Pancreas (tissue), 10 donors: ENCODE measurements around the gene KDM7A. TPM values are rescaled to one million over a fixed set of nuclear protein-coding genes. Genes with fewer than 3 reads are reported as not detected.
A peak's percentile ranks its signal among the peaks of the same experiment; 100 is the strongest.

ENCODE experiments used
- ATAC-seq, 4 donors: fragments of 200-7000 bp; cut with Tn5 transposase; one replicate each; pipeline versions ENCODE4 v1.8.0 to v1.9.1; 2020; ENCODE audit warnings: mild to moderate bottlenecking in 4 of 4, moderate library complexity in 4 of 4
- DNase-seq, 6 donors: peaks; one replicate each; pipeline ENCODE4 v3.0.0-alpha.2; 2020
- FAIRE-seq: peaks from 2 replicates; lab custom pipeline; 2012; peaks lifted over from hg19 to GRCh38; lab: Jason Lieb, UNC
- H3K27ac ChIP-seq, 4 donors: fragments of 200-600 bp; sonication (generic); 1 replicate in 3 of 4; 2 replicates in 1 of 4; pipeline versions ENCODE4 v1.5.0 to v1.8.0; 2020
- H3K27me3 ChIP-seq, 4 donors: fragments of 200-600 bp; one replicate each; pipeline ENCODE4 v1.8.0; 2021
- H3K36me3 ChIP-seq, 3 donors: fragments of 200-600 bp; sonication (generic) in 1 of 3; one replicate each; pipeline versions ENCODE4 v1.5.0 to v1.8.0; 2020 to 2021
- H3K4me1 ChIP-seq, 3 donors: fragments of 200-600 bp; one replicate each; pipeline ENCODE4 v1.8.0; 2021
- H3K4me3 ChIP-seq, 4 donors: fragments of 200-600 bp; sonication (generic) in 2 of 4; one replicate each; pipeline versions ENCODE4 v1.5.0 to v1.8.0; 2020 to 2021
- H3K9me3 ChIP-seq, 4 donors: fragments of 200-600 bp; one replicate each; pipeline ENCODE4 v1.8.0; 2021
- CTCF ChIP-seq, 4 donors: fragments of 200-600 bp; sonication (generic) in 3 of 4; IDR thresholded peaks; one replicate each; pipeline versions ENCODE4 v1.5.0 to v1.8.0; 2021; ENCODE audit warnings: antibody characterized with exemption in 4 of 4
- WGBS, 2 donors: extraction: QIAGEN DNeasy Blood & Tissue Kit; methylation state at CpG; one replicate each; pipeline ENCODE4 v1.1.7; 2013; 5-methylcytosine and 5-hydroxymethylcytosine counted together
- intact Hi-C, 3 donors: fragments of 100-400 bp; cut with DNase I; formaldehyde crosslinking; loops; one replicate each; pipeline versions ENCODE4 v1.11.1 to v1.14.2; 2022
- polyA plus RNA-seq, 2 donors: library from polyadenylated mRNA; stranded (reverse); fragments of 200-250 nt; gene quantifications; one replicate each; pipeline ENCODE4 v1.2.3, GENCODE V29; 2013
- total RNA-seq, 6 donors: library from RNA; stranded (reverse); fragmentation: NEBNext Ultra II Directional in 4 of 6; extraction: Animal tissue kit (Norgen Biotek cat#: 25700) in 4 of 6; gene quantifications; one replicate each; pipeline versions ENCODE4 v1.2.1 to v1.2.4, GENCODE V29; 2021 to 2023
- donor health status: healthy with polysubstance abuse.
- donor health status: DM: no; HTN: no; CAD: no; lungs with moderate emphysema.
- donor health status: DM: no; HTN: no; CAD: no.
- donor health status: control.
- donor health status: control.
- donor health status: Bipolar disorder and iron deficiency.
- donor health status: DM: yes; HTN: yes; CAD: no.
- donor health status: DM: no; HTN: no; CAD: no.
- donor health status: DM: no; HTN: no; CAD: no.
- donor health status: DM: yes; HTN: yes; CAD: no.

KDM7A gene
- total and polyA plus RNA-seq, 8 donors: 3.3 to 8.5 (median 6.2) TPM

GRCh38 chr7:140201393-140201792, 24.6 kb upstream of the KDM7A start:
- no peak overlapping the region for H3K27ac ChIP-seq
- ATAC-seq: no peak
- no peak for FAIRE-seq
- no peaks in the 10 kb centered on the region for H3K36me3 ChIP-seq
- WGBS, 2 donors: 84 to 91% methylated on average over 6 of the region's 6 CpGs
- no peaks in the 10 kb centered on the region for H3K4me1 ChIP-seq
- H3K4me3 ChIP-seq: no peak overlapping the region
- intact Hi-C loops: no loop called here
- no peak for DNase-seq
- no peak for TF ChIP-seq CTCF (IDR thresholded peaks at IDR 0.05)
- no peaks in the 10 kb centered on the region for H3K9me3 ChIP-seq
- no peaks in the 10 kb centered on the region for H3K27me3 ChIP-seq

- DNase-seq (no peak), ATAC-seq (peak; percentile 47 to 77 (median 56)), FAIRE-seq (no peak)
- H3K4me3 ChIP-seq: no peak overlapping the region
- no peak for TF ChIP-seq CTCF (IDR thresholded peaks at IDR 0.05)
- no peaks in the 10 kb centered on the region for H3K4me1 ChIP-seq
- no peaks in the 10 kb centered on the region for H3K9me3 ChIP-seq
- intact Hi-C loops: no loop called here
- H3K27me3 ChIP-seq: no peaks in the 10 kb centered on the region
- H3K27ac ChIP-seq: no peak overlapping the region
- H3K36me3 ChIP-seq: no peaks in the 10 kb centered on the region
- WGBS, 2 donors: 80 to 81% methylated on average over 15 of the region's 15 CpGs
These were observed 23.5 kb upstream of the KDM7A start for GRCh38 chr7:140200061-140200989.

GRCh38 chr7:140197938-140198337, 21.2 kb upstream of the KDM7A start:
- intact Hi-C loops: no loop called here
- Histone ChIP-seq H3K27me3 (no peaks in the 10 kb centered on the region), H3K4me3 (no peak overlapping the region), H3K27ac (no peak overlapping the region), H3K9me3 (no peaks in the 10 kb centered on the region), H3K4me1 (no peaks in the 10 kb centered on the region), H3K36me3 (no peaks in the 10 kb centered on the region)
- ATAC-seq (no peak), FAIRE-seq (no peak), DNase-seq (no peak)
- WGBS, 2 donors: 72% methylated on average over 2 of the region's 2 CpGs
- no peak for TF ChIP-seq CTCF (IDR thresholded peaks at IDR 0.05)

GRCh38 chr7:140197218-140197890, 20.6 kb upstream of the KDM7A start:
- no peaks in the 10 kb centered on the region for H3K27me3 ChIP-seq
- DNase-seq: no peak

More at GRCh38 chr7:140197218-140197890, 20.6 kb upstream of the KDM7A start:
- no peak overlapping the region for H3K27ac ChIP-seq
- H3K4me1 ChIP-seq: no peaks in the 10 kb centered on the region
- H3K36me3 ChIP-seq: no peaks in the 10 kb centered on the region
- H3K9me3 ChIP-seq: no peaks in the 10 kb centered on the region
- whole genome bisulfite sequencing, 2 donors: 74 to 75% methylated on average over 9 of the region's 9 CpGs
- H3K4me3 ChIP-seq: no peak overlapping the region
- TF ChIP-seq CTCF (IDR thresholded peaks at IDR 0.05): no peak
- intact Hi-C loops: no loop called here
- FAIRE-seq (no peak), ATAC-seq (no peak)
